Activated gamma-delta T cell treated with Interleukin-2 at 50 U/mL for 16 hours (primary cell): Measurements from ENCODE around the gene COLEC12.

ENCODE experiments used
- DNase-seq: peaks from one replicate; pipeline ENCODE4 v3.0.0-alpha.2; 2020

Gene COLEC12

DNA sequence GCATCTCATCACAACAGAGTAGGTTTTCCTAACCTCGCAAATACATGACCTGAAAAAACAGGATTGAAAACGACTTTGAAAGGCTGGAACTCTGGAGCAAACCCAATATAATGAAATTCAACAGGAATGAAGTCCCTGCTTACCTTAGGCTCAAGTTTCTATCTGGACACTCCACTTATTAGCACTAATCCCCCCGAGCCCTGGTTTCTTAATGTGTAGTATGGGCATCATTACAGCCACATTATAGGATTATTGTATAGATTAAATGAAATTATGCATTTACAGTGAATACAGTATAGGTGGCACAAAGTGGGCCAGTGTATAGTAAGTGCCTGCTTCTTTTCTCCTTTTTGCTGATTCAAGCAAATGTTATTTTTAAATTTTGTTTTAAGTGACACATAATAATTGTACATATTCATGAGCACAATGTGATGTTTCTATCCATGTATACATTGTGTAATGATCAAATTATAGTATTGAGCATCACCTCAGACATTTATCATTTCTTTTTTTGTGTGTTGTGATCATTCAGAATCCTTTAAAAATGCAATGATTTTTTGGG, 118.0 kb downstream of the COLEC12 start:
- no peak for DNase-seq

- DNase-seq, result no peak
Observed at GRCh38 chr18:379681-380330, 120.7 kb downstream of the COLEC12 start.

- no peak for DNase-seq
Observed at GRCh38 chr18:378079-378478, 122.4 kb downstream of the COLEC12 start.

GRCh38 chr18:377088-377487, 123.4 kb downstream of the COLEC12 start:
- no peak for DNase-seq

DNA sequence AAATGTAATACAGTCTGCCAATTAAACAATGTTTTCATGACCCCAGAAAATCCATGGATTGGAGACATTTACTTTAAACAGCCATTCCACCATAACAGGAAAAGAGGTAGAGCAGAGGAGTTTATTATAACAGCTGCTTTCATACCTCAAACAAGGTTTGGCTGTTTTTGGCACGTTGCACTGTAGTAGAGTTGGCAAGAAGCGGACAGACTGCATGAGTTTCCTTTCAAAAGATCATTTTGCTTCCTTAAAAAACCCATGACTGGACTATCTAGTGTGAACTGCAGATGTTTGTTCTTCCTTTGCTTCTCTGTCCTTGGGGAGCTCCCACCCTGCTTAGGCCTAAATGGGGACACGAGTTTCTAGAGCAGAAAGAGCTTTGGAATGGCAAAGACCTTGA, 124.2 kb downstream of the COLEC12 start:
- no peak for DNase-seq

DNA sequence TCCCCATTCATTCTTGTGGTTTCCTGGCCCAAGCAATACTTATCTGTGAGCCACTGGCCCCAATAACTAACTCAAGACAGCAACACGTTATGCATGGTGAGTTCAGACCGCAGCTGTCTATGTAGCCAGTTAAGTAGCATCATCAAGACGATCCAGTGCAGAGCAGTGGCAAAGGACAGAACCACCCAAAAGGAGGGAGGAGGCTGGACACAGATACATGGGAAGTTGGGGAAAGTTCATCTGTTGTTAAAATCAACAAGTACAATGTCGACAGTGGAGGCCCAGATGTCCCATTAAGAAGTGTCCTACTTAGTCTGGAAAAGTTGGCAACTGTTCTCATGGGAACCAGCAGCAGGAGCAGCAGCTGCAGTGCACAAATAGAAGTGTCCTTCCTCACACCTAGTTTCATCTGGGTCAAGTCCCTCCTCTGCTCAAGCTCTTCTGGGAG, 125.8 kb downstream of the COLEC12 start:
- DNase-seq, result no peak

- DNase-seq, result no peak
Observed at GRCh38 chr18:373780-374179, 126.7 kb downstream of the COLEC12 start.

GRCh38 chr18:371609-371982, 128.9 kb downstream of the COLEC12 start:
- DNase-seq, result no peak

DNA sequence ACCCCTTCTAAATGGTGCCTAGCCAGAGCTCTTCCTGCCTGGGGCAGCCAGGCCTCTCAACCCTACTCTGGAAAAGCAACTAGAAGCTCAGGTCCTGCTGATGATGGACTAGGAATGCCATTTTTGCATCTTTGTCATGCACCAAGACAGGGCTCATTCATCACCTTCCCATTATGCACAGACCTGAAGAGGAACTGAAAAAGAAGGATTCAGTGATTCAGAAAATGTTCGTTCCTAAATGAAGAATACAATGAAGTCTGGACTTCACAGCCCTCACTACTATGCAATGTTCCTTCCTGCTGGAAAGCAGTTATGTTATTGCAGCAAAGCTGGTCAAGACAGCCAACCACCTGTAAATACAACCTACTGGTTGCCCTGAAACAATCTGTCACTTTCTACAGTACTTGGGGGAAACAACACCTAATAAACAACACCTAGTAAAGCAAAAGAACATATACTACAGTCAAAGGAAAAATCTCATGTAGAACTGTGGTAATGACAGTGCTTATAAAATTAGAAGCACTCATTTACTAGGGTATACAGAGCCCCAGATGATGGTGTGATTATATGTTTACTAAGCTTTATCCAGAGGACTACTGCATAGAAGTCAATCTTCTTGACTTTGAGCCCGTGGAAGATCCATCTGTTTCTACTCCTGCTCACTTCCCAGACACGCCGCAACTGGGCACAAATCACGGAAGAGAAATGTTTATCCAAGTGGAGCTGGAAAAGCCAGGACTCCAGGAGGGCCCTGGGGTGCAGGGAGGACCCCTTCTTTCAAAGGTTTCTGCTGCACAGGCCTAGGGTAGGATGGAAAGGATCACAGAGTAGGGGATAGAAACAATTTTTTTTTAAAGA, 129.5 kb downstream of the COLEC12 start:
- no peak for DNase-seq

- DNase-seq, result no peak
Observed at GRCh38 chr18:369224-370015, 131.1 kb downstream of the COLEC12 start.

- DNase-seq, result no peak
Observed at GRCh38 chr18:366466-367061, 133.9 kb downstream of the COLEC12 start.

GRCh38 chr18:365651-366050, 134.8 kb downstream of the COLEC12 start:
- no peak for DNase-seq

GRCh38 chr18:364256-364826, 136.2 kb downstream of the COLEC12 start:
- no peak for DNase-seq

DNA sequence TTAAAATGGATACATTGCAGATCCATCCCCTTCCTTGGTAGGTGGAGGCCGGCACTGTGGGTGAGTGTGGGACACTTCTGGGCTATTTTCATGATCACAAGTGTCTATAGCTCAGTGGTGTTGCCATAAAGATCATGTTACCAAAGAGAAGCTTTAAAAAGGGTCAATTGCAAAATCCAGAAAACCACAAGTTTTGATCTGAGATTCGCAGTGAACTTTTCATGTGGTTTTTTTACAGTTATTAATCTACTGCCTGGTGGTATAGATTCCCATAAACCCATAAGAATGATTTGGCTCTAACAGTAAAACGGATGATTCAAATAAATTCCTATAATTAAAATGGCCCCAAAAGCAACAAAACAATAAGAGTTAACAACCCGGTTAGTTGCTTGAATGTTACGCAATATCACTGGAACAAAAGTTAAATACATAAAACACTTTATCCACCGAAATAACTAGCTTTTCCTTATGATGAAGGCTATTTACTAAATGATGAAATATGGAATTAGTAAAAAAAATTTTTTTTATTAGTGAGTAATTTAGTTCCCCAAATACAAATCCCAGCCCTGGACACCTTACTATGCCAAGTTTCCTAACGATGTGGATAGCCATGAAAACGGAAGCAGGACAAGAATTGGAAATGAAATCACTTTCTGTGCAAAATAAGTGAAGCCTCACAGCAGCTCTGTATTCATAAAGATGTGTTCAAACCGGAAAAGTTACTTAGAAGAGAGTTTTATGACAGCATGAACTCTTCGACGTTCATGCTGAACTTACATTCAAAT, 137.0 kb downstream of the COLEC12 start:
- no peak for DNase-seq

GRCh38 chr18:362311-363290, 137.9 kb downstream of the COLEC12 start:
- DNase-seq, result no peak

DNA sequence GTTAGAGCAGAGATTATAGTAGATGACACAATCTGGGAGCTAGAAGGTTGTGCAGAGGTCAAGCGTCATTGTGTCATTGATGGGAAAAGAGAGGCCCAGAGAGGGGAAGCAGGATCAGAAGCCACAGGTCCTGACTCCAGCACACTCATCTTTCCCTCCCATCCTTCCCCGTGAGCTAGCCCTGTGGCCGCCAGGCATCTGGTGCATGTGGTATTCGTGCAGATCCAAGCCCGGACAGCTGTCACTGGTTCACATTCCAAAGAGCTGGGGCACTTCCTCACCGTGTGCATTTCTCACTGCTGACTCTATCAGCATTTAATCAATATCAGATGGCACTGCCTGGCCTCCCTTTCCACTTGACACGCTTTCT, 138.6 kb downstream of the COLEC12 start:
- DNase-seq, result no peak

- no peak for DNase-seq
Observed at GRCh38 chr18:361100-361732, 139.3 kb downstream of the COLEC12 start.

DNA sequence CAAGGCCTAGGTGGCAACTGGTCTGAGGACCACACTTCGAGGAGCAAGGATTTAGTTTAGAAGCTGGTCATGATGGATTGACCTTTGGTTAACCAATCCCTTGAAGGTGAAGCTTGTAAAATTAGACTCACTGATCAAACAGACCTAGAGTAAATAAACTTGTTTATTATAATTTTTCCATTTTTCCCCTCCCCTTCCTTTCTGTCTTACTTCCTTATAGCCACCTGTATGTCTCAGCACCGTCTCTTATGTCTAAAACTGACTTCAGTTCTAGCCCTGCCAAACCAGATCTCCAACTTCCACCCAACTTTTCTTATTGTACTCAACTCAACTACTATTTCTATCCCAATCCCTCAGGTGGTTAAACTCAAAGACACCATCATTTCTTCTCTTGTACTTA, 139.8 kb downstream of the COLEC12 start:
- DNase-seq, result no peak

GRCh38 chr18:356778-357177, 143.7 kb downstream of the COLEC12 start:
- DNase-seq, result no peak

DNA sequence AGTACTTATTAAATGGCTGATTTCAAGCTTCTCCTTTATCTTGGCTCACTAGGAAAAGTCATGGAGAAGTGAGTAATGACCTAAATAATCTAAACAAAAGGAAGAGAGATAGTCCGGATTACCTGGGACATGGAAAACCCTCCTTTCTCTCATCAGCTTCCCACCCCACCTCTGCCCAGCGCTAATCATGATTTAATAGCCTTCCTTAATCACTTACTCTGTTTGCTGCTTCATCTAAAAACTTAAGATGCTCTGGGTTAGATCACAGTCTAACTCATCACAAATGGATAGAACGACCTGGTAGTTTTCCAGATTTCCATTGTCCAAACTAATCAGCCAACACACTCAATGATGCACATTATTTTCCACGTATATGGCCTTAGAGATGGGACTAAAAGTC, 144.8 kb downstream of the COLEC12 start:
- no peak for DNase-seq
